HCT116 (cell line): ENCODE measurements around the gene KLK1.

Experiments used
- RAD21 ChIP-seq: IDR thresholded peaks from 2 replicates; pipeline ENCODE4 v1.6.1; 2012; ENCODE audit warnings: low read depth, mild to moderate bottlenecking
- YY1 ChIP-seq: IDR thresholded peaks from 2 replicates; pipeline ENCODE4 v1.6.1; 2011; ENCODE audit warnings: low read length, low read depth, moderate library complexity, mild to moderate bottlenecking; ENCODE audit not compliant: insufficient replicate concordance; ENCODE audit errors: extremely low read depth
- TF ChIP-seq, protein P1 (sequence below), 3 experiments: fragments of 200-600 bp in 1 of 3; sonication (generic) in 1 of 3; IDR thresholded peaks in 2 of 3; conservative IDR thresholded peaks in 1 of 3; 2 replicates each; pipeline ENCODE4 v1.5.1; 2012 to 2017; ENCODE audit warnings: low read depth in 2 of 3, low read length in 2 of 3, antibody characterized with exemption in 1 of 3, borderline replicate concordance in 1 of 3, control low read depth in 1 of 3, mild to moderate bottlenecking in 1 of 3, mixed read lengths in 1 of 3, mixed run types in 1 of 3, moderate library complexity in 1 of 3; ENCODE audit not compliant: insufficient read depth in 1 of 3
- TF ChIP-seq, protein P2 (sequence below): IDR thresholded peaks from 2 replicates; pipeline ENCODE4 v1.6.1; 2012; ENCODE audit warnings: low read depth

DNA sequence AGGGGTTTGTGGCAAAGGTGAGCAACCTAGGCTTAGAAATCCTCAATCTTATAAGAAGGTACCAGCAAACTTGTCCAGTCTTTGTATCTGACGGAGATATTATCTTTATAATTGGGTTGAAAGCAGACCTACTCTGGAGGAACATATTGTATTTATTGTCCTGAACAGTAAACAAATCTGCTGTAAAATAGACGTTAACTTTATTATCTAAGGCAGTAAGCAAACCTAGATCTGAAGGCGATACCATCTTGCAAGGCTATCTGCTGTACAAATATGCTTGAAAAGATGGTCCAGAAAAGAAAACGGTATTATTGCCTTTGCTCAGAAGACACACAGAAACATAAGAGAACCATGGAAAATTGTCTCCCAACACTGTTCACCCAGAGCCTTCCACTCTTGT lies 45.9 kb upstream of the KLK1 start:
- TF ChIP-seq YY1: no peak
- TF ChIP-seq, protein P1, sequence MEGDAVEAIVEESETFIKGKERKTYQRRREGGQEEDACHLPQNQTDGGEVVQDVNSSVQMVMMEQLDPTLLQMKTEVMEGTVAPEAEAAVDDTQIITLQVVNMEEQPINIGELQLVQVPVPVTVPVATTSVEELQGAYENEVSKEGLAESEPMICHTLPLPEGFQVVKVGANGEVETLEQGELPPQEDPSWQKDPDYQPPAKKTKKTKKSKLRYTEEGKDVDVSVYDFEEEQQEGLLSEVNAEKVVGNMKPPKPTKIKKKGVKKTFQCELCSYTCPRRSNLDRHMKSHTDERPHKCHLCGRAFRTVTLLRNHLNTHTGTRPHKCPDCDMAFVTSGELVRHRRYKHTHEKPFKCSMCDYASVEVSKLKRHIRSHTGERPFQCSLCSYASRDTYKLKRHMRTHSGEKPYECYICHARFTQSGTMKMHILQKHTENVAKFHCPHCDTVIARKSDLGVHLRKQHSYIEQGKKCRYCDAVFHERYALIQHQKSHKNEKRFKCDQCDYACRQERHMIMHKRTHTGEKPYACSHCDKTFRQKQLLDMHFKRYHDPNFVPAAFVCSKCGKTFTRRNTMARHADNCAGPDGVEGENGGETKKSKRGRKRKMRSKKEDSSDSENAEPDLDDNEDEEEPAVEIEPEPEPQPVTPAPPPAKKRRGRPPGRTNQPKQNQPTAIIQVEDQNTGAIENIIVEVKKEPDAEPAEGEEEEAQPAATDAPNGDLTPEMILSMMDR (IDR thresholded peaks at IDR 0.05 in 2 of 3, conservative IDR thresholded peaks at IDR 0.05 in 1 of 3; ENCODE audit: borderline replicate concordance in 1 of 3, insufficient read depth in 1 of 3, low read depth in 2 of 3, low read length in 2 of 3): no peak
- no peak for TF ChIP-seq RAD21
- TF ChIP-seq, protein P2, sequence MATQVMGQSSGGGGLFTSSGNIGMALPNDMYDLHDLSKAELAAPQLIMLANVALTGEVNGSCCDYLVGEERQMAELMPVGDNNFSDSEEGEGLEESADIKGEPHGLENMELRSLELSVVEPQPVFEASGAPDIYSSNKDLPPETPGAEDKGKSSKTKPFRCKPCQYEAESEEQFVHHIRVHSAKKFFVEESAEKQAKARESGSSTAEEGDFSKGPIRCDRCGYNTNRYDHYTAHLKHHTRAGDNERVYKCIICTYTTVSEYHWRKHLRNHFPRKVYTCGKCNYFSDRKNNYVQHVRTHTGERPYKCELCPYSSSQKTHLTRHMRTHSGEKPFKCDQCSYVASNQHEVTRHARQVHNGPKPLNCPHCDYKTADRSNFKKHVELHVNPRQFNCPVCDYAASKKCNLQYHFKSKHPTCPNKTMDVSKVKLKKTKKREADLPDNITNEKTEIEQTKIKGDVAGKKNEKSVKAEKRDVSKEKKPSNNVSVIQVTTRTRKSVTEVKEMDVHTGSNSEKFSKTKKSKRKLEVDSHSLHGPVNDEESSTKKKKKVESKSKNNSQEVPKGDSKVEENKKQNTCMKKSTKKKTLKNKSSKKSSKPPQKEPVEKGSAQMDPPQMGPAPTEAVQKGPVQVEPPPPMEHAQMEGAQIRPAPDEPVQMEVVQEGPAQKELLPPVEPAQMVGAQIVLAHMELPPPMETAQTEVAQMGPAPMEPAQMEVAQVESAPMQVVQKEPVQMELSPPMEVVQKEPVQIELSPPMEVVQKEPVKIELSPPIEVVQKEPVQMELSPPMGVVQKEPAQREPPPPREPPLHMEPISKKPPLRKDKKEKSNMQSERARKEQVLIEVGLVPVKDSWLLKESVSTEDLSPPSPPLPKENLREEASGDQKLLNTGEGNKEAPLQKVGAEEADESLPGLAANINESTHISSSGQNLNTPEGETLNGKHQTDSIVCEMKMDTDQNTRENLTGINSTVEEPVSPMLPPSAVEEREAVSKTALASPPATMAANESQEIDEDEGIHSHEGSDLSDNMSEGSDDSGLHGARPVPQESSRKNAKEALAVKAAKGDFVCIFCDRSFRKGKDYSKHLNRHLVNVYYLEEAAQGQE: no peak
